HCT116 (cell line): Measurements from ENCODE around the gene ALG6.

ENCODE experiments used
- CEBPB ChIP-seq: IDR thresholded peaks from 2 replicates; pipeline ENCODE4 v1.6.1; 2012; ENCODE audit warnings: low read depth
- EZH2 ChIP-seq: fragments of 200-600 bp; sonication (generic); IDR thresholded peaks from 2 replicates; pipeline ENCODE4 v1.6.1; 2017; ENCODE audit warnings: antibody characterized with exemption, mixed run types
- POLR2A ChIP-seq: IDR thresholded peaks from 2 replicates; pipeline ENCODE4 v1.7.0; 2011; ENCODE audit warnings: borderline replicate concordance; ENCODE audit not compliant: insufficient read depth, insufficient read length; ENCODE audit errors: extremely low read depth
- POLR2AphosphoS5 ChIP-seq: IDR thresholded peaks from 2 replicates; pipeline ENCODE4 v1.6.1; 2011; ENCODE audit warnings: mild to moderate bottlenecking, low read depth, low read length, moderate library complexity
- RAD21 ChIP-seq: IDR thresholded peaks from 2 replicates; pipeline ENCODE4 v1.6.1; 2012; ENCODE audit warnings: low read depth, mild to moderate bottlenecking
- SIN3A ChIP-seq: IDR thresholded peaks from 2 replicates; pipeline ENCODE4 v1.6.1; 2012; ENCODE audit warnings: low read depth
- SRF ChIP-seq: IDR thresholded peaks from 2 replicates; pipeline ENCODE4 v1.6.1; 2012; ENCODE audit warnings: low read depth
- TCF7L2 ChIP-seq: IDR thresholded peaks from 2 replicates; pipeline ENCODE4 v1.7.0; 2011; ENCODE audit warnings: borderline replicate concordance, inconsistent platforms; ENCODE audit not compliant: insufficient read depth, insufficient read length; ENCODE audit errors: extremely low read depth
- YY1 ChIP-seq: IDR thresholded peaks from 2 replicates; pipeline ENCODE4 v1.6.1; 2011; ENCODE audit warnings: low read length, low read depth, moderate library complexity, mild to moderate bottlenecking; ENCODE audit not compliant: insufficient replicate concordance; ENCODE audit errors: extremely low read depth
- ZFX ChIP-seq: fragments of 450-650 bp; IDR thresholded peaks from 2 replicates; pipeline ENCODE4 v1.6.1; 2017
- TF ChIP-seq, protein P1 (sequence below), 3 experiments: fragments of 200-600 bp in 1 of 3; sonication (generic) in 1 of 3; IDR thresholded peaks in 2 of 3; conservative IDR thresholded peaks in 1 of 3; 2 replicates each; pipeline ENCODE4 v1.5.1; 2012 to 2017; ENCODE audit warnings: low read depth in 2 of 3, low read length in 2 of 3, antibody characterized with exemption in 1 of 3, borderline replicate concordance in 1 of 3, control low read depth in 1 of 3, mild to moderate bottlenecking in 1 of 3, mixed read lengths in 1 of 3, mixed run types in 1 of 3, moderate library complexity in 1 of 3; ENCODE audit not compliant: insufficient read depth in 1 of 3
- TF ChIP-seq, protein P2 (sequence below): IDR thresholded peaks from 2 replicates; pipeline ENCODE4 v1.6.1; 2012; ENCODE audit warnings: low read depth
- TF ChIP-seq, protein P3 (sequence below): IDR thresholded peaks from 2 replicates; pipeline ENCODE4 v1.6.1; 2012

DNA sequence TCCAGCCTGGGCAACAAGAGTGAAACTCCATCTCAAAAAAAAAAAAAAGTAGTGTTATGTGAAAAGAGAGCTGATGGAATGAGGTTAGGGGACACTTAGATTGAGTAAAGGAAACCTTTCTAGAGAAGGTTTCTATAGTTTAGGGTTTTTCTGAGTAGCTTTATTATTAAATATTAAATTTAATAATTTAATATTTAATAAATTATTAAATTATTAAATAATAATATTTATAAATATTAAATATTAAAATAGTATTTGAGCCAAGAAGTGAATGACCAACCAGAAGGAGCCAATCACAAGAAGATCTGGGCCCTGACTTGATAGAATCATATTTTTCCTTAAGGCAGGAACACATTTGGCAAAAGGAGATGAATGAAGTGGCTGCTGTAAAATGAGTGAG lies 50.7 kb downstream of the ALG6 start:
- TF ChIP-seq POLR2A = no peak
- TF ChIP-seq YY1 = no peak
- TF ChIP-seq SIN3A = no peak
- TF ChIP-seq, protein P1, sequence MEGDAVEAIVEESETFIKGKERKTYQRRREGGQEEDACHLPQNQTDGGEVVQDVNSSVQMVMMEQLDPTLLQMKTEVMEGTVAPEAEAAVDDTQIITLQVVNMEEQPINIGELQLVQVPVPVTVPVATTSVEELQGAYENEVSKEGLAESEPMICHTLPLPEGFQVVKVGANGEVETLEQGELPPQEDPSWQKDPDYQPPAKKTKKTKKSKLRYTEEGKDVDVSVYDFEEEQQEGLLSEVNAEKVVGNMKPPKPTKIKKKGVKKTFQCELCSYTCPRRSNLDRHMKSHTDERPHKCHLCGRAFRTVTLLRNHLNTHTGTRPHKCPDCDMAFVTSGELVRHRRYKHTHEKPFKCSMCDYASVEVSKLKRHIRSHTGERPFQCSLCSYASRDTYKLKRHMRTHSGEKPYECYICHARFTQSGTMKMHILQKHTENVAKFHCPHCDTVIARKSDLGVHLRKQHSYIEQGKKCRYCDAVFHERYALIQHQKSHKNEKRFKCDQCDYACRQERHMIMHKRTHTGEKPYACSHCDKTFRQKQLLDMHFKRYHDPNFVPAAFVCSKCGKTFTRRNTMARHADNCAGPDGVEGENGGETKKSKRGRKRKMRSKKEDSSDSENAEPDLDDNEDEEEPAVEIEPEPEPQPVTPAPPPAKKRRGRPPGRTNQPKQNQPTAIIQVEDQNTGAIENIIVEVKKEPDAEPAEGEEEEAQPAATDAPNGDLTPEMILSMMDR (IDR thresholded peaks at IDR 0.05 in 2 of 3, conservative IDR thresholded peaks at IDR 0.05 in 1 of 3; ENCODE audit: borderline replicate concordance in 1 of 3, insufficient read depth in 1 of 3, low read depth in 2 of 3, low read length in 2 of 3) = no peak
- TF ChIP-seq CEBPB = no peak
- TF ChIP-seq, protein P2, sequence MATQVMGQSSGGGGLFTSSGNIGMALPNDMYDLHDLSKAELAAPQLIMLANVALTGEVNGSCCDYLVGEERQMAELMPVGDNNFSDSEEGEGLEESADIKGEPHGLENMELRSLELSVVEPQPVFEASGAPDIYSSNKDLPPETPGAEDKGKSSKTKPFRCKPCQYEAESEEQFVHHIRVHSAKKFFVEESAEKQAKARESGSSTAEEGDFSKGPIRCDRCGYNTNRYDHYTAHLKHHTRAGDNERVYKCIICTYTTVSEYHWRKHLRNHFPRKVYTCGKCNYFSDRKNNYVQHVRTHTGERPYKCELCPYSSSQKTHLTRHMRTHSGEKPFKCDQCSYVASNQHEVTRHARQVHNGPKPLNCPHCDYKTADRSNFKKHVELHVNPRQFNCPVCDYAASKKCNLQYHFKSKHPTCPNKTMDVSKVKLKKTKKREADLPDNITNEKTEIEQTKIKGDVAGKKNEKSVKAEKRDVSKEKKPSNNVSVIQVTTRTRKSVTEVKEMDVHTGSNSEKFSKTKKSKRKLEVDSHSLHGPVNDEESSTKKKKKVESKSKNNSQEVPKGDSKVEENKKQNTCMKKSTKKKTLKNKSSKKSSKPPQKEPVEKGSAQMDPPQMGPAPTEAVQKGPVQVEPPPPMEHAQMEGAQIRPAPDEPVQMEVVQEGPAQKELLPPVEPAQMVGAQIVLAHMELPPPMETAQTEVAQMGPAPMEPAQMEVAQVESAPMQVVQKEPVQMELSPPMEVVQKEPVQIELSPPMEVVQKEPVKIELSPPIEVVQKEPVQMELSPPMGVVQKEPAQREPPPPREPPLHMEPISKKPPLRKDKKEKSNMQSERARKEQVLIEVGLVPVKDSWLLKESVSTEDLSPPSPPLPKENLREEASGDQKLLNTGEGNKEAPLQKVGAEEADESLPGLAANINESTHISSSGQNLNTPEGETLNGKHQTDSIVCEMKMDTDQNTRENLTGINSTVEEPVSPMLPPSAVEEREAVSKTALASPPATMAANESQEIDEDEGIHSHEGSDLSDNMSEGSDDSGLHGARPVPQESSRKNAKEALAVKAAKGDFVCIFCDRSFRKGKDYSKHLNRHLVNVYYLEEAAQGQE = no peak
- no peak for TF ChIP-seq TCF7L2
- no peak for TF ChIP-seq ZFX
- TF ChIP-seq RAD21 = no peak
- no peak for TF ChIP-seq EZH2
- no peak for TF ChIP-seq SRF
- TF ChIP-seq POLR2AphosphoS5 = no peak
- TF ChIP-seq, protein P3, sequence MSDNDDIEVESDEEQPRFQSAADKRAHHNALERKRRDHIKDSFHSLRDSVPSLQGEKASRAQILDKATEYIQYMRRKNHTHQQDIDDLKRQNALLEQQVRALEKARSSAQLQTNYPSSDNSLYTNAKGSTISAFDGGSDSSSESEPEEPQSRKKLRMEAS = no peak
